Measurements from ENCODE around the gene PRDM15. TPM values are rescaled to one million over a fixed set of nuclear protein-coding genes. Genes with fewer than 3 reads are reported as not detected.

The PRDM15 gene
- total RNA-seq, 1 donor from 2014 or later, result 4.9 TPM

DNA sequence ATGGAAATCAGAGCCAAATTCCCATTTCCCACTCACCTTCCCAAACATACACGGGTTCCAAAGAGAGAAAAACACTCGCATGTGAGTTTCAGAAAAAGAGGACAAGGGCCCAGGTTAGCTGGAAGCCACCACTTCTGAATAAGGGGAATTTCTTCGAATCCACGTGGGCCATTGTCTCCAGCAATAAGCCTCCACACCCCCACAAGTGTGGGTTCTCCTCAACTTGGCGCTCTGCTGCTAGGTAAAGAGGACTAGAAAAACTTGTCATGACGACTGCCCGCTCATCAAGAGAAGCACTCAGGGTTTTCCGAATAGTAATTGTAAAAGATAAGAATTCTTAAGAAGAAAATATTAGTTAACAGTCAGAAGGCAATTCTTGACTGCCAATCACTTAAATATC is 30.6 kb downstream of the PRDM15 start:
- no peak for TF ChIP-seq CTCF (conservative IDR thresholded peaks at IDR 0.05; ENCODE audit: low read depth, low read length)
- no peak for DNase-seq (ENCODE audit: low read depth)
- H3K4me3 ChIP-seq (ENCODE audit: low read depth, low read length), result no peak overlapping the region

GRCh38 chr21:41847066-41847804 is 31.9 kb downstream of the PRDM15 start:
- no peak for TF ChIP-seq CTCF (conservative IDR thresholded peaks at IDR 0.05; ENCODE audit: low read depth, low read length)
- no peak overlapping the region for H3K4me3 ChIP-seq (ENCODE audit: low read depth, low read length)
- no peak for DNase-seq (ENCODE audit: low read depth)

DNA sequence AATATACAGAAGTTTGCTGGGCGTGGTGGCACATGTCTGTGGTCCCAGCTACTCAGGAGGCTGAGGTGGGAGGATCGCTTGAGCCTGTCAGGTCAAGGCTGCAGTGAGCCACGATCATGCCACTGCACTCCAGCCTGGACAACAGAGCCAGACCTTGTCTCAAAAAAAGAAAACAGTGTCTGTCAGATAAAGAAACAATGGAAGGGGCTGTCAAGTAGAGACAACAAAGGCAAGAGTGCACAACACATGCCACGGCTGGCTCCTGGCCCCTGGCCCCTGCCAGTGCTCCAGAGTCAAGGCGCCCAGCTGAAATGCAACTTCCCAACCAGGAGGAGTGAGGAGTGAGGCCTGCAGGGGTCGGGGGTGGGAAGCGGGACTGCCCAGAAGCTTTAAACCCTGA is 32.6 kb downstream of the PRDM15 start:
- DNase-seq (ENCODE audit: low read depth), result no peak
- TF ChIP-seq CTCF (conservative IDR thresholded peaks at IDR 0.05; ENCODE audit: low read depth, low read length), result no peak
- no peak overlapping the region for H3K4me3 ChIP-seq (ENCODE audit: low read depth, low read length)

DNA sequence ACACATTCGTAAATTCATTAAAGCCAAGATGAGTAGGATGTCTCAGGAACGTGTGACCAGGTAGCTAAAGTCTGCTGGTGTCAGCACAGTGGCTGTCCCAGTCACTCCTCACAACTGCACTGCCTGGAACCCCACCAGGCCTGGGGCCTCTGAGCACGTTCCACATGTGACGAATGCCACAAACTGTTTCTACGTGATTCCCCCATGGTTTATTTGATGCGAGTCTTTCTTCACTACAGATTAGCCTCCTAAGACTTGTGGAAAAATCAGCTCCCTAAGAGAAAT is 33.2 kb downstream of the PRDM15 start:
- no peak for DNase-seq (ENCODE audit: low read depth)
- TF ChIP-seq CTCF (conservative IDR thresholded peaks at IDR 0.05; ENCODE audit: low read depth, low read length), result no peak
- no peak overlapping the region for H3K4me3 ChIP-seq (ENCODE audit: low read depth, low read length)

DNA sequence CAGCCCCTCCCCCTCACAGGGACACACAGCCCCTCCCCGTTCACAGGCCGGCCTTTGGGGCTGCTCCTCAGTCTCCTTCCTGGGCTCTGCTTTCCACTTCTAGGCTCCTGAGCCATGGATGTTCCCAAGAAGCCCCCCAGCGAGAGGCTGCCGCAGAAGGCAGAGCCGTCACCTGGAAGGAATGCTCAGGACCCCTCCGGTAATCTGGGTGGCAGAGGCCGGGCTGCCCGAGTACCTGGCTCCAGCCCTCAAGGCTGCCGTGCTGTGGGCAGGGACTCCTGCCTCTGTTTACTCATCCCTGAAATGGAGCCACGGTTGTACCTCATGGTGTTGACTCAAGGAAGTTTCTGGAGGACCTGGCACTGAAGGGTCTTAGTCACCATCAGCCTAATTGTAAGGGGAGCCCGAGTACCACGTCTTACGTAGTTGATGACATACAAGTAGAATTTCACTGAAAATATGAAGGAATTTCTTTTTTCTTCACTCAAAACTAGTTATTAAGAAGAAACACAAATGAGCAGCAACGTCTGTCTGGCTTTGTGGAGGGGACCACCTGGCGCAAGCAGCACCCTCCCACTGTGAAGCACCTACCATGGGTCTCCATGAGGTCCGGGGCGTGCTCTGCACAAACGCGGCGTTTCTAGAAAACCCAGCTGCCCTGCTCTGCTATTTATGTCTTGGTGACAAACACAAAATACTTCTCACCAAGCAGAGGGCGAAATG is 33.7 kb downstream of the PRDM15 start:
- no peak overlapping the region for H3K4me3 ChIP-seq (ENCODE audit: low read depth, low read length)
- TF ChIP-seq CTCF (conservative IDR thresholded peaks at IDR 0.05; ENCODE audit: low read depth, low read length), result no peak
- no peak for DNase-seq (ENCODE audit: low read depth)

GRCh38 chr21:41843584-41843983 is 35.6 kb downstream of the PRDM15 start:
- no peak overlapping the region for H3K4me3 ChIP-seq (ENCODE audit: low read depth, low read length)
- DNase-seq (ENCODE audit: low read depth), result no peak
- TF ChIP-seq CTCF (conservative IDR thresholded peaks at IDR 0.05; ENCODE audit: low read depth, low read length), result no peak

GRCh38 chr21:41840880-41841279 is 38.3 kb downstream of the PRDM15 start:
- TF ChIP-seq CTCF (conservative IDR thresholded peaks at IDR 0.05; ENCODE audit: low read depth, low read length), result no peak
- no peak for DNase-seq (ENCODE audit: low read depth)
- no peak overlapping the region for H3K4me3 ChIP-seq (ENCODE audit: low read depth, low read length)
